ENCODE data around the gene ELOVL5.

GRCh38 chr6:53309901-53310300 is 38.8 kb downstream of the ELOVL5 start:
- TF ChIP-seq CTCF (IDR thresholded peaks at IDR 0.05) (no peak), EZH2 (IDR thresholded peaks at IDR 0.05; ENCODE audit: borderline replicate concordance, insufficient read depth, low read depth, low read length, poor library complexity, severe bottlenecking) (no peak)
